ENCODE measurements around the gene IPCEF1. TPM values are rescaled to one million over a fixed set of nuclear protein-coding genes. Genes with fewer than 3 reads are reported as not detected.

The IPCEF1 gene, protein sequence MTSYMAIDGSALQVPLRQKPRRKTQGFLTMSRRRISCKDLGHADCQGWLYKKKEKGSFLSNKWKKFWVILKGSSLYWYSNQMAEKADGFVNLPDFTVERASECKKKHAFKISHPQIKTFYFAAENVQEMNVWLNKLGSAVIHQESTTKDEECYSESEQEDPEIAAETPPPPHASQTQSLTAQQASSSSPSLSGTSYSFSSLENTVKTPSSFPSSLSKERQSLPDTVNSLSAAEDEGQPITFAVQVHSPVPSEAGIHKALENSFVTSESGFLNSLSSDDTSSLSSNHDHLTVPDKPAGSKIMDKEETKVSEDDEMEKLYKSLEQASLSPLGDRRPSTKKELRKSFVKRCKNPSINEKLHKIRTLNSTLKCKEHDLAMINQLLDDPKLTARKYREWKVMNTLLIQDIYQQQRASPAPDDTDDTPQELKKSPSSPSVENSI
- total RNA-seq, result 1.3 TPM
- long read RNA-seq, result 0 reads

DNA sequence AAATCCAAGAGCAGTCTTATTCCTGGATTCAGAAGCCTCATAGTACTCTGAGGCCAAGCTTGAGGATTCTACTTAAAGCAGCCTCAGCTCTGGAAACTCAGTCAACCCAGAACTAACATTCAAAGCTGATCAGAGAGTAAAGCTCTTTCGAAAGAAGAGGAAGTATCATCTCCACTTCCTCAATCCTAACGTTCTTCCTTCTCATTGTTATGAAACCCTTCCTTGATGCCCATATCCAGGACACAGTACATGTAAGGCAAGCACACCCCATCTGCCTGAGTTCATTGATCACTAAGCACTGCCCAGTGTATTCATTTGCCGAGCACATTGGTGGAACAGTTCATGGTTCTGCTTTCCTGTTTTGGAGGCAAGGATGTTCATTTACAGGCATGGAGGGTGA, at the start of gene IPCEF1:
Gene IPCEF1, minus strand, starts transcription at position 114 of the 400 bp plus-strand sequence. CDS start 90,856 bp downstream, outside the sequence.
- ATAC-seq (ENCODE audit: poor library complexity) (peak; percentile 59), DNase-seq (no peak)
- intact Hi-C loops (cut with DNase I), result no loop called here

GRCh38 chr6:154406301-154406700, 49.7 kb upstream of the IPCEF1 start:
- intact Hi-C loops (cut with DNase I), result no loop called here
- no peak for ATAC-seq (ENCODE audit: poor library complexity)
- DNase-seq, result no peak

GRCh38 chr6:154404791-154405400, 48.3 kb upstream of the IPCEF1 start:
- ATAC-seq (ENCODE audit: poor library complexity) (no peak), DNase-seq (no peak)
- intact Hi-C loops (cut with DNase I), result no loop called here

- DNase-seq (no peak), ATAC-seq (ENCODE audit: poor library complexity) (peak; percentile 31)
- intact Hi-C loops (cut with DNase I), result no loop called here
These were observed 47.2 kb upstream of the IPCEF1 start for GRCh38 chr6:154403788-154404187.

- intact Hi-C loops (cut with DNase I), result no loop called here
- ATAC-seq (ENCODE audit: poor library complexity) (no peak), DNase-seq (no peak)
These were observed 45.6 kb upstream of the IPCEF1 start for GRCh38 chr6:154402081-154402780.

DNA sequence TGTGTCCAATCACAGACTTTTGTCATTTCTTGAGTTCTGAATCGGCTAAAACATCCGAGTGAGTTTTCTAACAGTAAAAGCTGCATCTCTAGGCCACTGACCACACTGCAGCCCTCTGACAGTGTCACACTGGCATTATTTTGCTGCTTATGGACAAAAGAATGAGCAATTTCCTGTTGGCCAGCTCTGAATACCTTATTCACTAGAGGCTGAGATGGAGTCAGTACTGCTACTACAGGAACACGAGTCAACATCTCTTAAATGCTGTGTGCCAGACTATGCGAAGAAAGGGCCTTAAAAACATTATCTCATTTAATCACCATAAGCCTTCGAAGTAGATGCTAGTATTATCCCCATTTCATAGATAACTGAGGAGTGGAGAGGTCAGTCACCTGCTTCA, 42.5 kb upstream of the IPCEF1 start:
- ATAC-seq (ENCODE audit: poor library complexity) (no peak), DNase-seq (no peak)
- intact Hi-C loops (cut with DNase I), result no loop called here

- ATAC-seq (ENCODE audit: poor library complexity) (no peak), DNase-seq (no peak)
- intact Hi-C loops (cut with DNase I), result no loop called here
These were observed 41.0 kb upstream of the IPCEF1 start for GRCh38 chr6:154397491-154398195.

DNA sequence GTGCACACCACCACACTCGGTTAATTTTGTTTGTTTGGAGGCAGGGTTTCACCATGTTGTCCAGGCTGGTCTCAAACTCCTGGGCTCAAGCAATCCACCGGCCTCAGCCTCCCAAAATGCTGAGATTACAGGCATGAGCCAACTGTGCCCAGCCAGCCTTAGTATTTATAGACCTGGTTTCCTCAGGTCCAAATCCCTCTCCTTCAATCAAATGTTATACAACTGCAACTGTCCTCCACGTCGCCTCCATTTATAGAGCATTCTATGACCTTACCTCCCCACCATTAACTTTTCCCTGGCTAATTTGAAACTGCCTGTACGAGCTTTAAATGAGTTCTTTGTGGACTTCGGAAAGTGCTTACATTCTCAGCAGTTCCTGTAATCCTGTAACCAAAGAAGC, 39.3 kb upstream of the IPCEF1 start:
- DNase-seq (no peak), ATAC-seq (ENCODE audit: poor library complexity) (no peak)
- intact Hi-C loops (cut with DNase I), result no loop called here

GRCh38 chr6:154395316-154395715, 38.7 kb upstream of the IPCEF1 start:
- DNase-seq (no peak), ATAC-seq (ENCODE audit: poor library complexity) (no peak)

DNA sequence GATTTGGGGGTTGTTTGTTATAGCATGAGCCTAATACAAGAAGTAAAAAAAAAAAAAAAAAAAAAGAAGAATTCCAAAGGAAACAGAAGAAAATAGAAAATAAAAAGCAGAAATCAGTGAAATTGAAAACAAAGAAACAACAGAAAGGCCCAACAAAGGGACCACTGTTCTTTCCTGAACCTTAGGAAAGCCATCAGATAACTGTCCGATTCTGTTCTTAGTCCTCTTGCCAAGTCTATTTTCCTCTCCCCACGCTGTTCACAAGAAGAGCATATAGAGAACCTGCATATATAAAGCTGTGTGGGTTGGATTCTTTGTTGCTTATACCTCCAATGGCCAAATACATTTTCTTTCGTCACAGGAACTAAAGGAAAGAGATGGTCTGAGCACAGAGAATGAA, 38.0 kb upstream of the IPCEF1 start:
- intact Hi-C loops (cut with DNase I), result no loop called here
- ATAC-seq (ENCODE audit: poor library complexity) (no peak), DNase-seq (no peak)

More at GRCh38 chr6:154395316-154395715, 38.7 kb upstream of the IPCEF1 start:
- intact Hi-C loops (cut with DNase I), result no loop called here

DNA sequence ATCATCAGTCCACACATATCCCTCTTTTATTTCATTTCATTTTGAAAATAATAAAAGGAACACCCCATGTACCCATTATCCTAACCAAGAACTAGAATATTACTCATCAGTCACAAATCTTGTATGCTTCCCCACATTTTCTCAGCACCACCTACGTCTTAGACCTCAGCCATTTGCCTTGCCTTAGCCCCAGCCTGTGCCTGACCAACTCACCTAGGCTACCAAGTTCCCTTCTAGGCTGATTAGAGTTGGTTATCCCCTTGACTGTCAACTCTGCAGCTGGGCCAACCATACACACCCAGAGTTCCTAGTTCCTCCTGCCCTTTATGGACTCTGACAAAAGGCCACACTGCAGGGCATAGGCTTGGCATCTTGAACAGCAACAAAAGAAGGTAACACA, 33.4 kb upstream of the IPCEF1 start:
- ATAC-seq (ENCODE audit: poor library complexity) (no peak), DNase-seq (no peak)
- intact Hi-C loops (cut with DNase I), result no loop called here

- ATAC-seq (ENCODE audit: poor library complexity) (no peak), DNase-seq (no peak)
- intact Hi-C loops (cut with DNase I), result no loop called here
These were observed 32.2 kb upstream of the IPCEF1 start for GRCh38 chr6:154388803-154389202.

DNA sequence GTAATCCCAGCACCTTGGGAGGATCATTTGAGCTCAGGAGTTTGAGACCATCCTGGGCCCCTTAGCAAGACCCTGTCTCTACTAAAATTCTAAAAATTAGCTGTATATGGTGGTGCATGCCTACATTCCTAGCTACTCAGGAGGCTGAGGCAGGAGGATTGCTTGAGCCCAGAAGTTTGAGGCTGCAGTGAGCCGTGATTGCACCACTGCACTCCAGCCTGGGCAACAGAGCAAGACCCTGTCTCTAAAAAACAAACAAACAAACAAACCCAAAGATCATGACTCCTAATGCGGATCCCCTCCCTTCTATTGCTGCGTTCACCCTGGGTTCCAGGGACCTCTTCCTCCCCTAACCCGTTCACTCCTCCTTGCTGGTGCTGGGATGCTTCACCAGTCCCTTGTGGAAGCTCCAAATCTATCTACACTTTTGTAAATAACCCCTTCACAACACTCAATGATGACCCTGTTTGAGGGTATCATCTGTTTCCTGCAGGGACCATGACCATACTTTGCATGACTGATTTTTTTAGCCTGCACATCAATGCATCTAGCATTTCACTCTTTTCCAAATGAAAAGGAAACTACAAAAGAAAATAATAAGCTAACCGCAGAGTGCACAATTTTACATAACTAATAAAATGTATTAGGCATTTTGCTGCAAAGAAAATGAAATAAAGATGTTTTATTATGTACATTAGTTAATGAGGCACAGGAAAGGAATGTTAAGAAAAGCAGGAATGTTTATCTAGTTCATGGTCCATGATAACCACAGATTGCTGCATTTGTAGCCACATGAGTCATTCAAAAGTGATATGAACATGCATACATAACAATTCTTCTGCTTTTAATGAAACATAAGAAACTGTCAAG, 30.5 kb upstream of the IPCEF1 start:
- ATAC-seq (ENCODE audit: poor library complexity), result no peak
- DNase-seq, result no peak
- intact Hi-C loops (cut with DNase I), result no loop called here

DNA sequence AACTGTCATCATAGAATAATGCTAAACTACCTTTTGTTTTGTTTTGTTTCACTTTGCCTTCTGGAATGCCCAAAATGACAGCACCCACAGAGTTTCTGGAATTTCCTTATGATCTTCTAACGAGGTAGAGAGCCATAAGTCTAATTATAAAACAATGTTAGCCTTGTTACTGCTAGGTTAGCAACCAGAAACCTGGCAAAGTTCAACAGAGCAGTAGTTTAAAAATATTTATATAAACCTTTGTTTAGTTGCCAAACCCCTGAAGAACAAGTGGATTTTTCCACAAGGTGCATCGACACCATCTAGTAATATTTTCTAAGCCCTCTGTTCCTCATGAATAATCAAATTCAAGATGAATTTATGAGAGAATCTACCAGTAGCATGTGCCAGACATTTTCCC, 27.6 kb upstream of the IPCEF1 start:
- ATAC-seq (ENCODE audit: poor library complexity), result no peak
- DNase-seq, result no peak
- intact Hi-C loops (cut with DNase I), result no loop called here

DNA sequence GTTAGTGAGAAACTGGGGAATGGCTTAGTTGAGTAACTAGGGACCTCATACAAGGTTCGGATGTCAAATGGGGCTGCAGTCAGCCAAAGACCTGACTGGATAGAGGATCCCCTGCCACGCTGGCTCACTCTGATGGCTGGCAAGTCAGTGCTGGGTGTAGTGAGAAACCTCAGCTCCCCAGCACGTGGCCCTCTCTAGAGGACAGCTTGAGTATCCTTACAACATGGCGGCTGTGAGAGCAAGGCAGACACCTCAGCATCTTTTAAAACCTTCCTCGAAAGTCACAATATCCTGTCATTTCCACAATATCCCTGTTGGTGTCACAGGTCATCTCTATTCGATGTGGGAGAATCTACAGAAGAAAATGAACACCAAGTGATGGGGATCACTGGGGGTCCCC, 26.7 kb upstream of the IPCEF1 start:
- DNase-seq (no peak), ATAC-seq (ENCODE audit: poor library complexity) (no peak)
- intact Hi-C loops (cut with DNase I), result no loop called here

GRCh38 chr6:154382740-154383139, 26.1 kb upstream of the IPCEF1 start:
- intact Hi-C loops (cut with DNase I), result no loop called here
- DNase-seq (no peak), ATAC-seq (ENCODE audit: poor library complexity) (no peak)

- ATAC-seq (ENCODE audit: poor library complexity), result no peak
- no peak for DNase-seq
- intact Hi-C loops (cut with DNase I), result no loop called here
These were observed 24.9 kb upstream of the IPCEF1 start for GRCh38 chr6:154381548-154381947.

GRCh38 chr6:154380741-154381140, 24.1 kb upstream of the IPCEF1 start:
- ATAC-seq (ENCODE audit: poor library complexity) (peak; percentile 48), DNase-seq (no peak)
- intact Hi-C loops (cut with DNase I), result no loop called here
